WTC11 (cell line): ENCODE measurements around the gene IL25. TPM values are rescaled to one million over a fixed set of nuclear protein-coding genes. Genes with fewer than 3 reads are reported as not detected.

ENCODE experiments used
- ATAC-seq: fragments of 200-7000 bp; cut with Tn5 transposase; 2 replicates; pipeline ENCODE4 v1.10.0; 2021; ENCODE audit warnings: mild to moderate bottlenecking, moderate library complexity
- CTCF ChIA-PET: fragments of 300-600 bp; sonication (Branson Sonifier 250); formaldehyde crosslinking; loops from one replicate; lab custom pipeline; 2021; ENCODE audit warnings: antibody characterized with exemption; lab: Charles Lee
- POLR2A ChIA-PET: fragments of 350-600 bp; sonication (Branson Sonifier 250); formaldehyde crosslinking; loops from one replicate; lab custom pipeline; 2021; ENCODE audit warnings: antibody characterized with exemption; lab: Charles Lee
- DNase-seq: peaks from one replicate; pipeline ENCODE4 v3.0.0; 2021; ENCODE audit warnings: low spot score
- H3K27ac Mint-ChIP-seq: 2 replicates; pipeline ENCODE4 v1.8.0; 2021; ENCODE audit warnings: mixed read lengths
- H3K27me3 Mint-ChIP-seq: 2 replicates; pipeline ENCODE4 v1.8.0; 2021; ENCODE audit warnings: low read depth, mild to moderate bottlenecking, moderate library complexity, mixed read lengths
- H3K36me3 Mint-ChIP-seq: 2 replicates; pipeline ENCODE4 v1.8.0; 2021; ENCODE audit warnings: mixed read lengths
- H3K4me1 Mint-ChIP-seq: 2 replicates; pipeline ENCODE4 v1.8.0; 2022; ENCODE audit warnings: mixed read lengths
- H3K4me3 Mint-ChIP-seq: 2 replicates; pipeline ENCODE4 v1.8.0; 2021; ENCODE audit warnings: mild to moderate bottlenecking, moderate library complexity, mixed read lengths
- H3K9me3 Mint-ChIP-seq: 2 replicates; pipeline ENCODE4 v1.8.0; 2021; ENCODE audit warnings: mixed read lengths
- CBFB ChIP-seq: sonication (generic); formaldehyde crosslinking; IDR thresholded peaks from 2 replicates; pipeline ENCODE4 v1.8.1; 2022; ENCODE audit warnings: mild to moderate bottlenecking, low read depth, missing genetic modification reagents
- ELF4 ChIP-seq: sonication (generic); formaldehyde crosslinking; IDR thresholded peaks from 2 replicates; pipeline ENCODE4 v1.8.1; 2022; ENCODE audit warnings: low read depth, mild to moderate bottlenecking, moderate library complexity, missing genetic modification reagents
- FOXP1 ChIP-seq: sonication (generic); formaldehyde crosslinking; IDR thresholded peaks from 2 replicates; pipeline ENCODE4 v1.8.0; 2022; ENCODE audit warnings: missing genetic modification reagents, mild to moderate bottlenecking, moderate library complexity, borderline replicate concordance
- GABPB1 ChIP-seq: sonication (generic); formaldehyde crosslinking; IDR thresholded peaks from 2 replicates; pipeline ENCODE4 v1.8.1; 2023; ENCODE audit warnings: mild to moderate bottlenecking, missing genetic modification reagents
- HMGA2 ChIP-seq: fragments of 250-450 bp; sonication (Bioruptor Pico); IDR thresholded peaks from 2 replicates; pipeline ENCODE4 v1.4.0; 2021; ENCODE audit warnings: mild to moderate bottlenecking, moderate library complexity
- MXD4 ChIP-seq: fragments of 250-450 bp; sonication (Bioruptor Pico); IDR thresholded peaks from 2 replicates; pipeline ENCODE4 v1.8.0; 2021; ENCODE audit warnings: mild to moderate bottlenecking, moderate library complexity, borderline replicate concordance
- NFATC4 ChIP-seq: fragments of 250-450 bp; sonication (Bioruptor Pico); IDR thresholded peaks from 2 replicates; pipeline ENCODE4 v1.9.0; 2021; ENCODE audit warnings: mild to moderate bottlenecking
- SOX15 ChIP-seq: fragments of 250-450 bp; sonication (Bioruptor Pico); IDR thresholded peaks from 2 replicates; pipeline ENCODE4 v1.9.0; 2021; ENCODE audit warnings: mild to moderate bottlenecking
- TEAD1 ChIP-seq: sonication (generic); formaldehyde crosslinking; IDR thresholded peaks from 2 replicates; pipeline ENCODE4 v1.8.0; 2022; ENCODE audit warnings: mild to moderate bottlenecking, missing genetic modification reagents
- TEAD4 ChIP-seq: sonication (generic); formaldehyde crosslinking; IDR thresholded peaks from 2 replicates; pipeline ENCODE4 v1.8.0; 2022; ENCODE audit warnings: mild to moderate bottlenecking, missing genetic modification reagents
- ZBTB21 ChIP-seq: sonication (generic); formaldehyde crosslinking; IDR thresholded peaks from 2 replicates; pipeline ENCODE4 v1.8.1; 2023; ENCODE audit warnings: mild to moderate bottlenecking, missing genetic modification reagents, borderline replicate concordance
- ZNF121 ChIP-seq: sonication (generic); formaldehyde crosslinking; IDR thresholded peaks from 2 replicates; pipeline ENCODE4 v1.8.0; 2023; ENCODE audit warnings: missing genetic modification reagents
- ZNF263 ChIP-seq: sonication (generic); formaldehyde crosslinking; IDR thresholded peaks from 2 replicates; pipeline ENCODE4 v1.8.1; 2022; ENCODE audit warnings: low read depth, mild to moderate bottlenecking, moderate library complexity, missing genetic modification reagents
- ZNF416 ChIP-seq: fragments of 250-450 bp; sonication (Bioruptor Pico); IDR thresholded peaks from 2 replicates; pipeline ENCODE4 v1.9.0; 2021; ENCODE audit warnings: mild to moderate bottlenecking, inconsistent platforms
- total RNA-seq: library from RNA; stranded (reverse); gene quantifications from 3 replicates; pipeline ENCODE4 v1.2.3, GENCODE V29; 2021
- TF ChIP-seq, protein P1 (sequence below): sonication (generic); formaldehyde crosslinking; IDR thresholded peaks from 2 replicates; pipeline ENCODE4 v1.8.1; 2023; ENCODE audit warnings: mild to moderate bottlenecking, missing genetic modification reagents
- TF ChIP-seq, protein P2 (sequence below): sonication (generic); formaldehyde crosslinking; IDR thresholded peaks from 2 replicates; pipeline ENCODE4 v1.8.1; 2023; ENCODE audit warnings: mild to moderate bottlenecking, missing genetic modification reagents, borderline replicate concordance
- TF ChIP-seq, protein P3 (sequence below): sonication (generic); formaldehyde crosslinking; IDR thresholded peaks from 2 replicates; pipeline ENCODE4 v1.8.1; 2022; ENCODE audit warnings: low read depth, mild to moderate bottlenecking, moderate library complexity, missing genetic modification reagents, borderline replicate concordance
- TF ChIP-seq, protein P4 (sequence below): sonication (generic); formaldehyde crosslinking; IDR thresholded peaks from 2 replicates; pipeline ENCODE4 v1.8.1; 2023; ENCODE audit warnings: mild to moderate bottlenecking, missing genetic modification reagents
- TF ChIP-seq, protein P5 (sequence below): sonication (generic); formaldehyde crosslinking; IDR thresholded peaks from 2 replicates; pipeline ENCODE4 v1.8.0; 2022; ENCODE audit warnings: mild to moderate bottlenecking, missing genetic modification reagents
- TF ChIP-seq, protein P6 (sequence below): sonication (generic); formaldehyde crosslinking; IDR thresholded peaks from 2 replicates; pipeline ENCODE4 v1.8.0; 2023; ENCODE audit warnings: missing genetic modification reagents
- TF ChIP-seq, protein P7 (sequence below): sonication (generic); formaldehyde crosslinking; IDR thresholded peaks from 2 replicates; pipeline ENCODE4 v1.8.0; 2022; ENCODE audit warnings: mild to moderate bottlenecking, missing genetic modification reagents

IL25 gene
- total RNA-seq, 1 experiment from 2014 or later, result 0.24 TPM

DNA sequence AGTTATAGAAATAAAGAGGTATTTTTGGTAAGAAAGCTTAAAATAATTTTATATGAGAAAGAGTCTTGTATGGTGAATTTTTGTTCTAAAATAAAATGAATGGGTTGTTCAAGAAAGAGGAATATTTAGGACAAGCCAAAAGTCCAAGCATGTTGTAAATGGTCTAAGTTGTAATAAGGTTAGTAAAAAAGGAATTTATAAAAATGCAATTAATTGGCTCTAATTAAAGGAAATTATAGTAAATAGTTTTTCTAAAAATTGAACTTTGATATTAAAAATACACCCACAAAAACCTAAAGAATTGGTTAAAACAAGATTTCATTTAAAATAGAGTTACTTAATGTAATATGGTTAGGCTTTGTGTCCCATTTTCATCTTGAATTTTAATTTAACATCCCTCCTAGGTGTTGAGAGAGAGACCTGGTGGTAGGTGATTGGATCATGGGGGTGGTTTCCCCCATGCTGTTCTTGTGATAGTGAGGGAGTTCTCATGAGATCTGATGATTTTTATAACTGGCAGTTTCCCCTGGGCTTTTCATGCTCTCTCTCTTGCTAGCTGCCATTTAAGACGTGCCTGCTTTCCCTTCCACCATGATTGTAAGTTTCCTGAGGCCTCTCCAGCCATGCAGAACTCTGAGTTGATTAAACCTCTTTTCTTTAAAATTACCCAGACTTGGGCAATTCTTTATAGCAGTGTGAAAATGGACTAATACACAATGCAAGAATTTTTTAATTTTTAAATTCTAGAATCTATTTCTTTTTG, 32.9 kb upstream of the IL25 start:
- H3K9me3 Mint-ChIP-seq, result peaks cover 67% of the 10 kb centered on the region
- TF ChIP-seq, protein P1, sequence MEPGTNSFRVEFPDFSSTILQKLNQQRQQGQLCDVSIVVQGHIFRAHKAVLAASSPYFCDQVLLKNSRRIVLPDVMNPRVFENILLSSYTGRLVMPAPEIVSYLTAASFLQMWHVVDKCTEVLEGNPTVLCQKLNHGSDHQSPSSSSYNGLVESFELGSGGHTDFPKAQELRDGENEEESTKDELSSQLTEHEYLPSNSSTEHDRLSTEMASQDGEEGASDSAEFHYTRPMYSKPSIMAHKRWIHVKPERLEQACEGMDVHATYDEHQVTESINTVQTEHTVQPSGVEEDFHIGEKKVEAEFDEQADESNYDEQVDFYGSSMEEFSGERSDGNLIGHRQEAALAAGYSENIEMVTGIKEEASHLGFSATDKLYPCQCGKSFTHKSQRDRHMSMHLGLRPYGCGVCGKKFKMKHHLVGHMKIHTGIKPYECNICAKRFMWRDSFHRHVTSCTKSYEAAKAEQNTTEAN (CRISPR knock-in tag), result no peak
- TF ChIP-seq, protein P2, sequence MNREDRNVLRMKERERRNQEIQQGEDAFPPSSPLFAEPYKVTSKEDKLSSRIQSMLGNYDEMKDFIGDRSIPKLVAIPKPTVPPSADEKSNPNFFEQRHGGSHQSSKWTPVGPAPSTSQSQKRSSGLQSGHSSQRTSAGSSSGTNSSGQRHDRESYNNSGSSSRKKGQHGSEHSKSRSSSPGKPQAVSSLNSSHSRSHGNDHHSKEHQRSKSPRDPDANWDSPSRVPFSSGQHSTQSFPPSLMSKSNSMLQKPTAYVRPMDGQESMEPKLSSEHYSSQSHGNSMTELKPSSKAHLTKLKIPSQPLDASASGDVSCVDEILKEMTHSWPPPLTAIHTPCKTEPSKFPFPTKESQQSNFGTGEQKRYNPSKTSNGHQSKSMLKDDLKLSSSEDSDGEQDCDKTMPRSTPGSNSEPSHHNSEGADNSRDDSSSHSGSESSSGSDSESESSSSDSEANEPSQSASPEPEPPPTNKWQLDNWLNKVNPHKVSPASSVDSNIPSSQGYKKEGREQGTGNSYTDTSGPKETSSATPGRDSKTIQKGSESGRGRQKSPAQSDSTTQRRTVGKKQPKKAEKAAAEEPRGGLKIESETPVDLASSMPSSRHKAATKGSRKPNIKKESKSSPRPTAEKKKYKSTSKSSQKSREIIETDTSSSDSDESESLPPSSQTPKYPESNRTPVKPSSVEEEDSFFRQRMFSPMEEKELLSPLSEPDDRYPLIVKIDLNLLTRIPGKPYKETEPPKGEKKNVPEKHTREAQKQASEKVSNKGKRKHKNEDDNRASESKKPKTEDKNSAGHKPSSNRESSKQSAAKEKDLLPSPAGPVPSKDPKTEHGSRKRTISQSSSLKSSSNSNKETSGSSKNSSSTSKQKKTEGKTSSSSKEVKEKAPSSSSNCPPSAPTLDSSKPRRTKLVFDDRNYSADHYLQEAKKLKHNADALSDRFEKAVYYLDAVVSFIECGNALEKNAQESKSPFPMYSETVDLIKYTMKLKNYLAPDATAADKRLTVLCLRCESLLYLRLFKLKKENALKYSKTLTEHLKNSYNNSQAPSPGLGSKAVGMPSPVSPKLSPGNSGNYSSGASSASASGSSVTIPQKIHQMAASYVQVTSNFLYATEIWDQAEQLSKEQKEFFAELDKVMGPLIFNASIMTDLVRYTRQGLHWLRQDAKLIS, result no peak
- TF ChIP-seq, protein P3, sequence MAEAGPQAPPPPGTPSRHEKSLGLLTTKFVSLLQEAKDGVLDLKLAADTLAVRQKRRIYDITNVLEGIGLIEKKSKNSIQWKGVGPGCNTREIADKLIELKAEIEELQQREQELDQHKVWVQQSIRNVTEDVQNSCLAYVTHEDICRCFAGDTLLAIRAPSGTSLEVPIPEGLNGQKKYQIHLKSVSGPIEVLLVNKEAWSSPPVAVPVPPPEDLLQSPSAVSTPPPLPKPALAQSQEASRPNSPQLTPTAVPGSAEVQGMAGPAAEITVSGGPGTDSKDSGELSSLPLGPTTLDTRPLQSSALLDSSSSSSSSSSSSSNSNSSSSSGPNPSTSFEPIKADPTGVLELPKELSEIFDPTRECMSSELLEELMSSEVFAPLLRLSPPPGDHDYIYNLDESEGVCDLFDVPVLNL, result no peak
- TF ChIP-seq NFATC4 (CRISPR knock-in tag) (no peak), ZNF121 (CRISPR knock-in tag) (no peak), ZBTB21 (no peak), ELF4 (CRISPR knock-in tag) (no peak), HMGA2 (CRISPR knock-in tag) (no peak), ZNF263 (CRISPR knock-in tag) (no peak), TEAD1 (CRISPR knock-in tag) (no peak), GABPB1 (CRISPR knock-in tag) (no peak), TEAD4 (CRISPR knock-in tag) (no peak)
- TF ChIP-seq, protein P4, sequence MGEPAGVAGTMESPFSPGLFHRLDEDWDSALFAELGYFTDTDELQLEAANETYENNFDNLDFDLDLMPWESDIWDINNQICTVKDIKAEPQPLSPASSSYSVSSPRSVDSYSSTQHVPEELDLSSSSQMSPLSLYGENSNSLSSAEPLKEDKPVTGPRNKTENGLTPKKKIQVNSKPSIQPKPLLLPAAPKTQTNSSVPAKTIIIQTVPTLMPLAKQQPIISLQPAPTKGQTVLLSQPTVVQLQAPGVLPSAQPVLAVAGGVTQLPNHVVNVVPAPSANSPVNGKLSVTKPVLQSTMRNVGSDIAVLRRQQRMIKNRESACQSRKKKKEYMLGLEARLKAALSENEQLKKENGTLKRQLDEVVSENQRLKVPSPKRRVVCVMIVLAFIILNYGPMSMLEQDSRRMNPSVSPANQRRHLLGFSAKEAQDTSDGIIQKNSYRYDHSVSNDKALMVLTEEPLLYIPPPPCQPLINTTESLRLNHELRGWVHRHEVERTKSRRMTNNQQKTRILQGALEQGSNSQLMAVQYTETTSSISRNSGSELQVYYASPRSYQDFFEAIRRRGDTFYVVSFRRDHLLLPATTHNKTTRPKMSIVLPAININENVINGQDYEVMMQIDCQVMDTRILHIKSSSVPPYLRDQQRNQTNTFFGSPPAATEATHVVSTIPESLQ, result no peak
- TF ChIP-seq, protein P5, sequence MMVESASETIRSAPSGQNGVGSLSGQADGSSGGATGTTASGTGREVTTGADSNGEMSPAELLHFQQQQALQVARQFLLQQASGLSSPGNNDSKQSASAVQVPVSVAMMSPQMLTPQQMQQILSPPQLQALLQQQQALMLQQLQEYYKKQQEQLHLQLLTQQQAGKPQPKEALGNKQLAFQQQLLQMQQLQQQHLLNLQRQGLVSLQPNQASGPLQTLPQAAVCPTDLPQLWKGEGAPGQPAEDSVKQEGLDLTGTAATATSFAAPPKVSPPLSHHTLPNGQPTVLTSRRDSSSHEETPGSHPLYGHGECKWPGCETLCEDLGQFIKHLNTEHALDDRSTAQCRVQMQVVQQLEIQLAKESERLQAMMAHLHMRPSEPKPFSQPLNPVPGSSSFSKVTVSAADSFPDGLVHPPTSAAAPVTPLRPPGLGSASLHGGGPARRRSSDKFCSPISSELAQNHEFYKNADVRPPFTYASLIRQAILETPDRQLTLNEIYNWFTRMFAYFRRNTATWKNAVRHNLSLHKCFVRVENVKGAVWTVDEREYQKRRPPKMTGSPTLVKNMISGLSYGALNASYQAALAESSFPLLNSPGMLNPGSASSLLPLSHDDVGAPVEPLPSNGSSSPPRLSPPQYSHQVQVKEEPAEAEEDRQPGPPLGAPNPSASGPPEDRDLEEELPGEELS, result no peak
- peaks cover 18% of the 10 kb centered on the region for H3K36me3 Mint-ChIP-seq
- no peak overlapping the region for H3K27ac Mint-ChIP-seq
- no peak overlapping the region for H3K4me3 Mint-ChIP-seq
- CTCF ChIA-PET, result no interaction called here
- no peak for DNase-seq
- POLR2A ChIA-PET, result no interaction called here
- H3K4me1 Mint-ChIP-seq, result 0 out of 2 replicates have a peak, but pooled peaks cover 4% of the 10 kb centered on the region
- ATAC-seq, result no peak
- H3K27me3 Mint-ChIP-seq, result peaks cover 48% of the 10 kb centered on the region

DNA sequence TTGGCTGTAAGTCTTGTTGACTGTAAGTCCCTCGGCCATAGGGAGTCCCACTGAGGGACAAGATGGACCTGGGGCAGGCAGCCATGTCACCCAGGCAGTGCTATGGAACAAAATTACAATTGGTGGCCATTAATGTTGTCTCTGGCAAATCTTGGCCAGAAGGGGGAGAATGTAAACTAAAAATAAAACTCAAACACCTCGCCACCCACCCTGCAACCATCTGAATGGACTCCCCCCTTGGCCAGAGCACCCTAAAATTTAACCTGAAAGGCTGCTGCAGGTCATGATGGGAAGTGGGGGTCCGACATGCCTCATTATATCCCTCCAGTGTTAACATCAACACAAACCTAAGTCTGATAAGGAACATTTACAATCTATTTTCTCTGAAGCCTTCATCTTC, 28.1 kb upstream of the IL25 start:
- no peak overlapping the region for H3K27ac Mint-ChIP-seq
- DNase-seq (no peak), ATAC-seq (no peak)
- H3K4me1 Mint-ChIP-seq, result peaks cover 11% of the 10 kb centered on the region; the same call in 1 of the 2 replicates
- H3K9me3 Mint-ChIP-seq, result peaks cover 29% of the 10 kb centered on the region
- H3K27me3 Mint-ChIP-seq, result peaks cover 20% of the 10 kb centered on the region
- no peak overlapping the region for H3K4me3 Mint-ChIP-seq
- ChIA-PET POLR2A (no interaction called here), CTCF (interaction anchor here (1.1 to 1.2 kb wide), 2 partner anchors 8 to 16 kb away, joined by 4 read pairs; partner anchors contain the start of gene SLC22A17)
- H3K36me3 Mint-ChIP-seq, result peaks cover 13% of the 10 kb centered on the region
- no peak for TF ChIP-seq SOX15 (CRISPR knock-in tag)
- TF ChIP-seq ZNF416 (CRISPR knock-in tag), result no peak
- no peak for TF ChIP-seq TEAD4 (CRISPR knock-in tag)
- TF ChIP-seq NFATC4 (CRISPR knock-in tag), result no peak
- TF ChIP-seq, protein P6, sequence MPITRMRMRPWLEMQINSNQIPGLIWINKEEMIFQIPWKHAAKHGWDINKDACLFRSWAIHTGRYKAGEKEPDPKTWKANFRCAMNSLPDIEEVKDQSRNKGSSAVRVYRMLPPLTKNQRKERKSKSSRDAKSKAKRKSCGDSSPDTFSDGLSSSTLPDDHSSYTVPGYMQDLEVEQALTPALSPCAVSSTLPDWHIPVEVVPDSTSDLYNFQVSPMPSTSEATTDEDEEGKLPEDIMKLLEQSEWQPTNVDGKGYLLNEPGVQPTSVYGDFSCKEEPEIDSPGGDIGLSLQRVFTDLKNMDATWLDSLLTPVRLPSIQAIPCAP, result no peak
- TF ChIP-seq, protein P7, sequence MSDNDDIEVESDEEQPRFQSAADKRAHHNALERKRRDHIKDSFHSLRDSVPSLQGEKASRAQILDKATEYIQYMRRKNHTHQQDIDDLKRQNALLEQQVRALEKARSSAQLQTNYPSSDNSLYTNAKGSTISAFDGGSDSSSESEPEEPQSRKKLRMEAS (CRISPR knock-in tag), result no peak
- no peak for TF ChIP-seq MXD4 (CRISPR knock-in tag)
- no peak for TF ChIP-seq FOXP1 (CRISPR knock-in tag)
- TF ChIP-seq, protein P3, result no peak
- no peak for TF ChIP-seq CBFB (CRISPR knock-in tag)
- TF ChIP-seq ELF4 (CRISPR knock-in tag), result no peak
